GM23338 (cell line): Measurements from ENCODE around the gene SIGLEC15.

Source experiments
- CREB1 ChIP-seq: fragments of 250-450 bp; sonication (Bioruptor Pico); IDR thresholded peaks from 2 replicates; pipeline ENCODE4 v1.5.0; 2020; ENCODE audit warnings: low read depth, mild to moderate bottlenecking, moderate library complexity
- CTCF ChIP-seq, 2 experiments: fragments of 200-600 bp in 1 of 2; sonication (generic) in 1 of 2; conservative IDR thresholded peaks; 2 replicates each; pipeline versions ENCODE4 v1.5.1 to v1.6.1; 2016 to 2017; ENCODE audit warnings: antibody characterized with exemption in 2 of 2, low read depth in 2 of 2, mild to moderate bottlenecking in 2 of 2, moderate library complexity in 1 of 2
- EZH2 ChIP-seq: fragments of 200-600 bp; sonication (generic); IDR thresholded peaks from one replicate; pipeline ENCODE4 v1.8.0; 2017; ENCODE audit warnings: antibody characterized with exemption, mild to moderate bottlenecking, low read depth; ENCODE audit not compliant: unreplicated experiment
- EZH2phosphoT487 ChIP-seq: fragments of 200-600 bp; sonication (generic); IDR thresholded peaks from one replicate; pipeline ENCODE4 v1.8.1; 2018; ENCODE audit warnings: antibody characterized with exemption; ENCODE audit not compliant: unreplicated experiment
- JUNB ChIP-seq: IDR thresholded peaks from one replicate; pipeline ENCODE4 v1.6.1; 2016; ENCODE audit warnings: antibody characterized with exemption; ENCODE audit not compliant: unreplicated experiment
- NANOG ChIP-seq: IDR thresholded peaks from 2 replicates; pipeline ENCODE4 v1.6.1; 2016; ENCODE audit warnings: antibody characterized with exemption, borderline replicate concordance
- POLR2AphosphoS5 ChIP-seq: IDR thresholded peaks from 2 replicates; pipeline ENCODE4 v1.6.1; 2016; ENCODE audit warnings: antibody characterized with exemption, low read depth
- REST ChIP-seq: IDR thresholded peaks from one replicate; pipeline ENCODE4 v1.6.1; 2018; ENCODE audit warnings: antibody characterized with exemption; ENCODE audit not compliant: unreplicated experiment
- STAT1 ChIP-seq: IDR thresholded peaks from one replicate; pipeline ENCODE4 v1.6.1; 2016; ENCODE audit warnings: antibody characterized with exemption; ENCODE audit not compliant: unreplicated experiment
- ZNF114 ChIP-seq: fragments of 250-450 bp; sonication (Bioruptor Pico); IDR thresholded peaks from 2 replicates; pipeline ENCODE4 v1.5.0; 2020; ENCODE audit warnings: mild to moderate bottlenecking, moderate library complexity
- ZNF331 ChIP-seq: fragments of 250-450 bp; sonication (Bioruptor Pico); IDR thresholded peaks from 2 replicates; pipeline ENCODE4 v1.5.0; 2020; ENCODE audit warnings: low read depth, mild to moderate bottlenecking, moderate library complexity
- ZNF462 ChIP-seq: fragments of 250-450 bp; sonication (Bioruptor Pico); IDR thresholded peaks from 2 replicates; pipeline ENCODE4 v1.5.0; 2020; ENCODE audit warnings: mild to moderate bottlenecking, moderate library complexity
- TF ChIP-seq, protein P1 (sequence below): IDR thresholded peaks from 2 replicates; pipeline ENCODE4 v1.6.1; 2016; ENCODE audit warnings: antibody characterized with exemption

DNA sequence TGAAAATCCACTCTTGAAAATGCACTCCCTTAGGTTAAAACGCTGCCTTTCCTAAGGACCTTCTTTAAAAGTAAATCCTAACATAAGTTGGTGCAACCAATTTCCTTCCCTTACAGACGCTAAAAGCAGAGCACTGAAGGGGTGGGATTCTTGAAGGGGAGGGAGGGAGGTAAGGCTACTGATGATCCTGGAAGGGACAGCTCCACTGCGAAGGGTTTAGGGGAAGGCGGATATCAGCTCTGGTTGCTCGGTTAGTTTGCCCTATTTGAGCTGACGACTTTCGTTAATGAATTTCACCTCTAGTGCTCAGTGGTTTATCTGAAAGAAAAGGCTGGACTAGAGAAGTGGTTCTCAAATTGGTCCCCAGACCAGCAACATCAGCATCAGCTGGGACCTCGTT lies 49.7 kb upstream of the SIGLEC15 start:
- TF ChIP-seq CTCF (conservative IDR thresholded peaks at IDR 0.05; ENCODE audit: low read depth in 2 of 2) = no peak
- TF ChIP-seq REST = no peak
- TF ChIP-seq EZH2 = no peak
- no peak for TF ChIP-seq POLR2AphosphoS5
- no peak for TF ChIP-seq JUNB
- no peak for TF ChIP-seq EZH2phosphoT487
- no peak for TF ChIP-seq NANOG
- TF ChIP-seq CREB1 (CRISPR knock-in tag) = no peak
- no peak for TF ChIP-seq ZNF331 (CRISPR knock-in tag)
- TF ChIP-seq ZNF114 (CRISPR knock-in tag) = no peak
- TF ChIP-seq, protein P1, sequence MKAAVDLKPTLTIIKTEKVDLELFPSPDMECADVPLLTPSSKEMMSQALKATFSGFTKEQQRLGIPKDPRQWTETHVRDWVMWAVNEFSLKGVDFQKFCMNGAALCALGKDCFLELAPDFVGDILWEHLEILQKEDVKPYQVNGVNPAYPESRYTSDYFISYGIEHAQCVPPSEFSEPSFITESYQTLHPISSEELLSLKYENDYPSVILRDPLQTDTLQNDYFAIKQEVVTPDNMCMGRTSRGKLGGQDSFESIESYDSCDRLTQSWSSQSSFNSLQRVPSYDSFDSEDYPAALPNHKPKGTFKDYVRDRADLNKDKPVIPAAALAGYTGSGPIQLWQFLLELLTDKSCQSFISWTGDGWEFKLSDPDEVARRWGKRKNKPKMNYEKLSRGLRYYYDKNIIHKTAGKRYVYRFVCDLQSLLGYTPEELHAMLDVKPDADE = no peak
- no peak for TF ChIP-seq STAT1
- no peak for TF ChIP-seq ZNF462 (CRISPR knock-in tag)
